OCI-M1 (cell line): ENCODE measurements around the gene ITGA6.
"Not testable (repeated sequence)": the region's sequence is repeated elsewhere in the genome, so short reads cannot be mapped to it uniquely, and the experiment has no call there.

Experiments used
- DNase-seq: peaks from one replicate; lab custom pipeline; 2025; lab: John Stamatoyannopoulos, UW

Gene ITGA6

GRCh38 chr2:172516299-172516698 lies 88.9 kb downstream of the ITGA6 start:
- peak; percentile 61 for DNase-seq

GRCh38 chr2:172518995-172519394 lies 91.6 kb downstream of the ITGA6 start:
- DNase-seq = no peak

GRCh38 chr2:172525601-172526000 lies 98.2 kb downstream of the ITGA6 start:
- DNase-seq = no peak

- no peak for DNase-seq
These were observed 103.9 kb downstream of the ITGA6 start for GRCh38 chr2:172531309-172531708.

- not testable (repeated sequence) for DNase-seq
These were observed 105.1 kb downstream of the ITGA6 start for GRCh38 chr2:172532461-172532860.

GRCh38 chr2:172533687-172534086 lies 106.3 kb downstream of the ITGA6 start:
- DNase-seq = no peak

- no peak for DNase-seq
These were observed 107.7 kb downstream of the ITGA6 start for GRCh38 chr2:172535119-172535518.

GRCh38 chr2:172537851-172538250 lies 110.5 kb downstream of the ITGA6 start:
- not testable (repeated sequence) for DNase-seq

GRCh38 chr2:172539767-172540166 lies 112.4 kb downstream of the ITGA6 start:
- no peak for DNase-seq

- DNase-seq = no peak
These were observed 113.0 kb downstream of the ITGA6 start for GRCh38 chr2:172540421-172540820.

GRCh38 chr2:172545408-172546075 lies 118.2 kb downstream of the ITGA6 start:
- peak; percentile 51 for DNase-seq

- DNase-seq = no peak
These were observed 121.7 kb downstream of the ITGA6 start for GRCh38 chr2:172549131-172549530.

GRCh38 chr2:172549802-172550201 lies 122.4 kb downstream of the ITGA6 start:
- not testable (repeated sequence) for DNase-seq

- peak; percentile 23 for DNase-seq
These were observed 123.0 kb downstream of the ITGA6 start for GRCh38 chr2:172550419-172550818.

- peak; percentile 15 for DNase-seq
These were observed 123.9 kb downstream of the ITGA6 start for GRCh38 chr2:172551271-172551670.

GRCh38 chr2:172552547-172553291 lies 125.3 kb downstream of the ITGA6 start:
- peak; percentile 88 for DNase-seq

- DNase-seq = no peak
These were observed 127.2 kb downstream of the ITGA6 start for GRCh38 chr2:172554352-172555271.

GRCh38 chr2:172555272-172555521 lies 127.8 kb downstream of the ITGA6 start:
- no peak for DNase-seq
